SK-N-MC (cell line): ENCODE data around the gene CYSTM1.

Experiments used
- DNase-seq: peaks from one replicate; pipeline ENCODE4 v3.0.0-alpha.2; 2011; ENCODE audit warnings: low read depth, low spot score
- H3K27ac ChIP-seq: fragments of 200-600 bp; sonication (generic); 2 replicates; pipeline ENCODE4 v1.5.1; 2016; ENCODE audit warnings: mixed run types
- H3K36me3 ChIP-seq: fragments of 200-600 bp; sonication (generic); 2 replicates; pipeline ENCODE4 v1.6.1; 2017; ENCODE audit warnings: antibody characterized with exemption, low read length, mixed read lengths; ENCODE audit not compliant: insufficient read depth
- H3K4me3 ChIP-seq: fragments of 200-600 bp; sonication (generic); 2 replicates; pipeline ENCODE4 v1.5.1; 2016
- H3K9ac ChIP-seq: fragments of 200-600 bp; sonication (generic); 2 replicates; pipeline ENCODE4 v1.8.0; 2017; ENCODE audit warnings: mixed run types, mixed read lengths; ENCODE audit not compliant: insufficient read length
- H3K9me3 ChIP-seq: fragments of 200-600 bp; sonication (generic); 2 replicates; pipeline ENCODE4 v1.6.1; 2017; ENCODE audit warnings: low read depth, mild to moderate bottlenecking, antibody characterized with exemption, low read length, moderate library complexity, mixed read lengths
- EZH2 ChIP-seq: fragments of 200-600 bp; sonication (generic); IDR thresholded peaks from one replicate; pipeline ENCODE4 v1.6.1; 2017; ENCODE audit warnings: antibody characterized with exemption
- FOXP2 ChIP-seq: optimal IDR thresholded peaks from 2 replicates; pipeline ENCODE3; 2011; ENCODE audit warnings: mild to moderate bottlenecking, moderate library complexity; ENCODE audit not compliant: insufficient read depth; ENCODE audit errors: extremely low read length, control extremely low read depth
- POLR2AphosphoS5 ChIP-seq: IDR thresholded peaks from 2 replicates; pipeline ENCODE4 v1.6.1; 2012; ENCODE audit warnings: mild to moderate bottlenecking, low read depth, low read length, borderline replicate concordance

The CYSTM1 gene

DNA sequence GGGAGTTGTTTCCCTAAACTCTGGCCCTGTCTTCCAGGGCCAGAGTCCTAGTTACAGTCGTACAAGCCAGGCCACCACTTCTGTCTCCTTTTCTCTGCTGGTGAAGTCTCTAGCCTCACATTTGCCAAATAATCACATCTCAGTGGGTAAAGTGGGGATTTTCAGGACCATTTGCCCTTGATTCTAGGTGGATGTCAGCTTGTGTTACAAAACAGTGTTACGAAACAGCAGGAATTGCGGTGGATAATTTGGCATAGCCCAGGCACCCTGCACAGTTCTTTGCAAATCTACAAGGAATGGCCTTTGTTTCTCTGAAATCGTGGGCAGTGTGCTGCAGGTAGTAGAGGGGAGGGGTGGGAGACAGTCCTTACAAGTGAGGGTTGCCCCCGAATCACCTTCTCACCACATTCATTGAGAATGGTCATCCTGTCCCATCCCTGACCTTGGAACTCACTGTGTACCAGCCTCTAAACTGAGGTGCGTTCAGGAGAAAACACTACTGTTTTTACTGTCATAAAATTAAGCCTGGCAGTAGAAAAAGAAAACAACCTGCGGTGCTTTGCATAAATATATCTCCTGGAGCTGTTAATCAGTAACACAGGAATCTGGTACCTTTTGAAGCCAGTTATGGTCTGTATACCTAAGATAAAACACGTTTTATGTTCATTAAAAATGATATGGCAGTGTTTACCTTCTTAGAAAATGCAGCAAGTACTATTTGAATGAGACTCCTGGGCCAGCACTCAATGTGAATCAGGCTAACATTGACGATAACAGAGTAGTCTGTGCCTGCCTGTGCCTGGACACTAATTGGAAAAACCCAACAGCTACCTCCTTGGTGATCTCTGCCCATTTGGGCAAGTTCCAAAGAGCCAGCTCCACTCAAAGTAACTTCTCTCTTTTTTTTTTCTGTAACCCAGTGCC is 44.3 kb downstream of the CYSTM1 start:
- H3K9ac ChIP-seq = no peak overlapping the region
- no peaks in the 10 kb centered on the region for H3K9me3 ChIP-seq
- no peak for DNase-seq
- no peak overlapping the region for H3K27ac ChIP-seq
- H3K4me3 ChIP-seq = no peak overlapping the region
- no peaks in the 10 kb centered on the region for H3K36me3 ChIP-seq
- TF ChIP-seq FOXP2 (no peak), EZH2 (no peak), POLR2AphosphoS5 (no peak)

GRCh38 chr5:140220032-140220697 is 45.2 kb downstream of the CYSTM1 start:
- Histone ChIP-seq H3K9ac (no peak overlapping the region), H3K9me3 (no peaks in the 10 kb centered on the region), H3K4me3 (no peak overlapping the region), H3K36me3 (no peaks in the 10 kb centered on the region), H3K27ac (no peak overlapping the region)
- DNase-seq = no peak
- TF ChIP-seq FOXP2 (no peak), POLR2AphosphoS5 (no peak), EZH2 (no peak)

DNA sequence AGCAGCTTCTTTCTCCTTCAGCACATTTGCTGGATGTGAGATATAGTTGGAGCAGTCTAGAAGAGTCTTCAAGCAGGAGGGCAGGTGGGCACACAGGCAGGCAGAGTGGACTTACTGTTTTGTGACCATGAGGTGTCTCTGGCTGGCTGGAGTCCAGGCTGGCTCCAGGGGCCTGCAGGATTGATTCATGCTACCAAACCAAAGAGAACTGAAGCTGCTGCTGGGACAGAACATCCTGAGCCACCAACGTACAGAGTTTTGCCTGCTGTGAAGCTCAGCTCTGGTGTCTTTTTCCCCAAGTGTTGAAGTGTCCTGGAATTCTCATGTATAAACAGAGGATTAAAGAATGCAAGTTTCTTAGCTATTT is 45.7 kb downstream of the CYSTM1 start:
- no peak for TF ChIP-seq POLR2AphosphoS5
- no peak for TF ChIP-seq EZH2
- no peak for TF ChIP-seq FOXP2
- no peak overlapping the region for H3K27ac ChIP-seq
- no peak overlapping the region for H3K9ac ChIP-seq
- H3K4me3 ChIP-seq = no peak overlapping the region
- H3K9me3 ChIP-seq = no peaks in the 10 kb centered on the region
- DNase-seq = no peak
- no peaks in the 10 kb centered on the region for H3K36me3 ChIP-seq

- H3K9ac ChIP-seq = no peak overlapping the region
- no peak overlapping the region for H3K4me3 ChIP-seq
- H3K9me3 ChIP-seq = no peaks in the 10 kb centered on the region
- H3K36me3 ChIP-seq = no peaks in the 10 kb centered on the region
- H3K27ac ChIP-seq = no peak overlapping the region
- no peak for TF ChIP-seq POLR2AphosphoS5
- DNase-seq = no peak
These were observed 46.8 kb downstream of the CYSTM1 start for GRCh38 chr5:140221697-140222223.

GRCh38 chr5:140222416-140222815 is 47.4 kb downstream of the CYSTM1 start:
- TF ChIP-seq POLR2AphosphoS5 (no peak), FOXP2 (no peak), EZH2 (no peak)

GRCh38 chr5:140223567-140223966 is 48.6 kb downstream of the CYSTM1 start:
- Histone ChIP-seq H3K4me3 (no peak overlapping the region), H3K9ac (no peak overlapping the region), H3K9me3 (no peaks in the 10 kb centered on the region), H3K27ac (no peak overlapping the region), H3K36me3 (no peaks in the 10 kb centered on the region)
- TF ChIP-seq EZH2 (no peak), POLR2AphosphoS5 (no peak), FOXP2 (no peak)
- DNase-seq = no peak

More at GRCh38 chr5:140222416-140222815, 47.4 kb downstream of the CYSTM1 start:
- Histone ChIP-seq H3K4me3 (no peak overlapping the region), H3K36me3 (no peaks in the 10 kb centered on the region), H3K27ac (no peak overlapping the region), H3K9ac (no peak overlapping the region), H3K9me3 (no peaks in the 10 kb centered on the region)
- no peak for DNase-seq

DNA sequence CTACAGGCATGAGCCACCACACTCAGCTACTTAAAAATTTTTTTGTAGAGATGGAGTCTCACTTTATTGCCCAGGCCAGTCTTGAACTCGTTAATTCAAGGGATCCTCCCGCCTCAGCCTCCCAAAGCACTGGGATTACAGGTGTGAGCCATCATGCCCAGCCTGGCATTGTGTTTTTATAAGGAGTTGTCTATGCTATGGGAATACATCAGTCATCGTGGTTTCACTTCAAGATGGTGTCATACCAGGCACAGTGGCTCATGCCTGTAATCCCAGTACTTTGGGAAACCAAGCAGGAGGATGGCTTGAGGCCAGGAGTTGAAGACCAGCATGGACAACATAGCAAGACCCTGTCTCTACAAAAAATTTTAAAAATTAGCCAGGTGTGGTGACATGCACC is 49.7 kb downstream of the CYSTM1 start:
- Histone ChIP-seq H3K9me3 (no peaks in the 10 kb centered on the region), H3K9ac (no peak overlapping the region), H3K4me3 (no peak overlapping the region), H3K36me3 (no peaks in the 10 kb centered on the region), H3K27ac (no peak overlapping the region)
- DNase-seq = no peak
- TF ChIP-seq EZH2 = no peak
- no peak for TF ChIP-seq POLR2AphosphoS5
- TF ChIP-seq FOXP2 = no peak

DNA sequence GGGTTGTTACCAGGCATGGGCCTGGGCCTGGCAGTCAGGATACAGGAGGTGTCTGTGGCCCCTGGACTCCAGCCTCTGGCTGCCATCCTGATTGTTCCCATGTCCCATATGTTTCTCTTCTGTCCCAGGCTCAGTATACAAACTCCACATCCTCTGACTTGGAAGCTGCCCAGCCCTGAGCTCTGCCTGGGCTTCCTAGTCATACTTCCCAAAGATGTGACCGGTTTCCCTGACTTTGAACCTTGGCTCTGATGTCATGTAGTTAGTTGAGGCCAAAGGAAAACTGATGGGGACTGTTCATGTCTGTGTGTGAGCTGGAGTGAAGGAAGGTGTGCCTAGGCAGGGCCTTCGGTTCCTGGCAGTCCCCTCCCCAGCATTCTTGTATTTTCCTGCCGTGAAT is 50.4 kb downstream of the CYSTM1 start:
- Histone ChIP-seq H3K4me3 (no peak overlapping the region), H3K27ac (no peak overlapping the region), H3K36me3 (no peaks in the 10 kb centered on the region), H3K9me3 (no peaks in the 10 kb centered on the region), H3K9ac (no peak overlapping the region)
- no peak for DNase-seq
- TF ChIP-seq EZH2 (no peak), POLR2AphosphoS5 (no peak)

GRCh38 chr5:140227046-140227445 is 52.1 kb downstream of the CYSTM1 start:
- no peak for DNase-seq
- Histone ChIP-seq H3K9ac (no peak overlapping the region), H3K9me3 (no peaks in the 10 kb centered on the region), H3K4me3 (no peak overlapping the region), H3K36me3 (no peaks in the 10 kb centered on the region), H3K27ac (no peak overlapping the region)
- TF ChIP-seq FOXP2 = no peak
- no peak for TF ChIP-seq POLR2AphosphoS5
- no peak for TF ChIP-seq EZH2
